ENCODE results near the gene PDIA6. TPM values are rescaled to one million over a fixed set of nuclear protein-coding genes. Genes with fewer than 3 reads are reported as not detected.

Gene PDIA6
- total RNA-seq, 1 experiment from 2014 or later = 271 TPM

DNA sequence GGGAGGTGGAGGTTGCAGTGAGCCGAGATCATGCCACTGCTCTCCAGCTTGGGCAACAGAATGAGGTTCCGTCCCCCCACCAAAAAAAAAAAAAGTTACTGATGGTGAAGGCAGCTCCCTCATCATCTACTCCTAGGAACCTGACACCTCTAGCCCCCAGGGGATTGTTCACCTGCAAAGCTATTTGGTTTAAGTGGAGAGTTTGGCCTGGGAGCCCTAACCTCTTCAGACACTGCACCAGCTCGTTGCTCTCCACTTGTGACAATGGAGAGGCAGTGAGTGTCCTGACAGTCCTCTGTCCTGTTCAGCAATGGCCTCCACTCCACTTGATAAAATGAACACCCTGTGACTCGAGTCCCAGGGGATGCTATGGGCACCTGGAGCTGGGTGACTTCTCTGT, 47.7 kb downstream of the PDIA6 start:
- in situ Hi-C loops (cut with HindIII; ENCODE audit: low pct_unique_long_range_greater_than_20kb, low sequenced_read_pairs) (no loop called here), intact Hi-C loops (cut with micrococcal nuclease; ENCODE audit: unreplicated experiment) (no loop called here)
- H3K4me1 ChIP-seq (ENCODE audit: control insufficient read depth, insufficient read depth, low read length) = no peaks in the 10 kb centered on the region
- H3K27ac ChIP-seq (ENCODE audit: low read length) = no peak overlapping the region
- BruUV-seq (replicated peaks) = no TSS peak
- H3K36me3 ChIP-seq (ENCODE audit: control insufficient read depth, insufficient read depth, low read length) = no peaks in the 10 kb centered on the region
- ChIA-PET POLR2A (no interaction called here), CTCF (interaction anchor here (0.5 to 0.7 kb wide), 2 partner anchors 41 to 68 kb away, joined by 3 to 4 read pairs; no protein-coding TSS in a partner anchor)
- H3K9me3 ChIP-seq (ENCODE audit: control insufficient read depth, insufficient read depth, low read depth, low read length) = no peaks in the 10 kb centered on the region
- no peaks in the 10 kb centered on the region for H3K27me3 ChIP-seq (ENCODE audit: control insufficient read depth, insufficient read depth, low read length)
- DNase-seq (ENCODE audit: low read depth, low spot score) (no peak), ATAC-seq (no peak)
- H3K4me3 ChIP-seq (ENCODE audit: low read depth in 2 of 2, low read length in 2 of 2) = no peak overlapping the region
- no peak for TF ChIP-seq TCF7L2 (IDR thresholded peaks at IDR 0.05; ENCODE audit: low read depth, low read length)
- TF ChIP-seq, protein P1, sequence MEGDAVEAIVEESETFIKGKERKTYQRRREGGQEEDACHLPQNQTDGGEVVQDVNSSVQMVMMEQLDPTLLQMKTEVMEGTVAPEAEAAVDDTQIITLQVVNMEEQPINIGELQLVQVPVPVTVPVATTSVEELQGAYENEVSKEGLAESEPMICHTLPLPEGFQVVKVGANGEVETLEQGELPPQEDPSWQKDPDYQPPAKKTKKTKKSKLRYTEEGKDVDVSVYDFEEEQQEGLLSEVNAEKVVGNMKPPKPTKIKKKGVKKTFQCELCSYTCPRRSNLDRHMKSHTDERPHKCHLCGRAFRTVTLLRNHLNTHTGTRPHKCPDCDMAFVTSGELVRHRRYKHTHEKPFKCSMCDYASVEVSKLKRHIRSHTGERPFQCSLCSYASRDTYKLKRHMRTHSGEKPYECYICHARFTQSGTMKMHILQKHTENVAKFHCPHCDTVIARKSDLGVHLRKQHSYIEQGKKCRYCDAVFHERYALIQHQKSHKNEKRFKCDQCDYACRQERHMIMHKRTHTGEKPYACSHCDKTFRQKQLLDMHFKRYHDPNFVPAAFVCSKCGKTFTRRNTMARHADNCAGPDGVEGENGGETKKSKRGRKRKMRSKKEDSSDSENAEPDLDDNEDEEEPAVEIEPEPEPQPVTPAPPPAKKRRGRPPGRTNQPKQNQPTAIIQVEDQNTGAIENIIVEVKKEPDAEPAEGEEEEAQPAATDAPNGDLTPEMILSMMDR (IDR thresholded peaks at IDR 0.05) = no peak
- no peak for TF ChIP-seq POLR2AphosphoS5 (IDR thresholded peaks at IDR 0.05; ENCODE audit: low read depth, low read length)
- no peak for TF ChIP-seq SIN3A (IDR thresholded peaks at IDR 0.05; ENCODE audit: borderline replicate concordance, insufficient read depth, low read depth, low read length)
- TF ChIP-seq, protein P2, sequence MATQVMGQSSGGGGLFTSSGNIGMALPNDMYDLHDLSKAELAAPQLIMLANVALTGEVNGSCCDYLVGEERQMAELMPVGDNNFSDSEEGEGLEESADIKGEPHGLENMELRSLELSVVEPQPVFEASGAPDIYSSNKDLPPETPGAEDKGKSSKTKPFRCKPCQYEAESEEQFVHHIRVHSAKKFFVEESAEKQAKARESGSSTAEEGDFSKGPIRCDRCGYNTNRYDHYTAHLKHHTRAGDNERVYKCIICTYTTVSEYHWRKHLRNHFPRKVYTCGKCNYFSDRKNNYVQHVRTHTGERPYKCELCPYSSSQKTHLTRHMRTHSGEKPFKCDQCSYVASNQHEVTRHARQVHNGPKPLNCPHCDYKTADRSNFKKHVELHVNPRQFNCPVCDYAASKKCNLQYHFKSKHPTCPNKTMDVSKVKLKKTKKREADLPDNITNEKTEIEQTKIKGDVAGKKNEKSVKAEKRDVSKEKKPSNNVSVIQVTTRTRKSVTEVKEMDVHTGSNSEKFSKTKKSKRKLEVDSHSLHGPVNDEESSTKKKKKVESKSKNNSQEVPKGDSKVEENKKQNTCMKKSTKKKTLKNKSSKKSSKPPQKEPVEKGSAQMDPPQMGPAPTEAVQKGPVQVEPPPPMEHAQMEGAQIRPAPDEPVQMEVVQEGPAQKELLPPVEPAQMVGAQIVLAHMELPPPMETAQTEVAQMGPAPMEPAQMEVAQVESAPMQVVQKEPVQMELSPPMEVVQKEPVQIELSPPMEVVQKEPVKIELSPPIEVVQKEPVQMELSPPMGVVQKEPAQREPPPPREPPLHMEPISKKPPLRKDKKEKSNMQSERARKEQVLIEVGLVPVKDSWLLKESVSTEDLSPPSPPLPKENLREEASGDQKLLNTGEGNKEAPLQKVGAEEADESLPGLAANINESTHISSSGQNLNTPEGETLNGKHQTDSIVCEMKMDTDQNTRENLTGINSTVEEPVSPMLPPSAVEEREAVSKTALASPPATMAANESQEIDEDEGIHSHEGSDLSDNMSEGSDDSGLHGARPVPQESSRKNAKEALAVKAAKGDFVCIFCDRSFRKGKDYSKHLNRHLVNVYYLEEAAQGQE (IDR thresholded peaks at IDR 0.05; ENCODE audit: insufficient read depth in 1 of 2, low read depth in 2 of 2, low read length in 1 of 2) = no peak

DNA sequence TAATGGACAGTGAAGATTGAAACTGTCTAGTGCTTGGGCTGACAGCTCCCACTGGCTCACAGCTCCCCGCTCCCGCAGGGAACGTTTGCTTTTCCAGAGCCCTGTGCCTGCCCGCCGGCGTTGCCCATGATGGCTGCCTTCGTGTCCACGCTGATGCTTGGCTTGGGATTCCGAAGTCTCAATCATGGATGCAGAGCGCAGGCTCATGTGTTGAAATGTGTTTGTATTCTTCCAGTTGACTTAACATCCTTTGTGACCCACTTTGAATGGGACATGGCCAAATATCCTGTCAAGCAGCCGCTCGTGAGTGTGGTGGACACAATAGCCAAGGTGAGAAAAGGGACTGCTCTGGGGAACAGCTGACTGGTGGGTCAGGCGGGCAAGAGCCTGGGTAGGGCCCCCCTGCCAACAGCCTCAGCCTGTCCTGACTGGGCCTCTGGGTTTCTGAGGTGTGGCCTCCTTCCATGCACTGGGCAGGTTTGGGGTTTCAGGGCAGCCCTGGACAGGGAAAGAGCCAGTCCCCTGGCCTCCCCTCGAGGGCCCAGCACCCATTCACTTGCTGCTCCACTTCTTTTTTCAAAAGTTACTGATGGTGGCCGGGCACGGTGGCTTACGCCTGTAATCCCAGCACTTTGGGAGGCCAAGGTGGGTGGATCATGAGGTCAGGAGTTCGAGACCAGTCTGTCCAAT, 48.3 kb downstream of the PDIA6 start:
- H3K36me3 ChIP-seq (ENCODE audit: control insufficient read depth, insufficient read depth, low read length) = no peaks in the 10 kb centered on the region
- BruUV-seq (replicated peaks) = no TSS peak

More for the DNA sequence above, 48.3 kb downstream of the PDIA6 start:
- ATAC-seq (no peak), DNase-seq (ENCODE audit: low read depth, low spot score) (no peak)
- no peak overlapping the region for H3K27ac ChIP-seq (ENCODE audit: low read length)
- in situ Hi-C loops (cut with HindIII; ENCODE audit: low pct_unique_long_range_greater_than_20kb, low sequenced_read_pairs) = no loop called here
- ChIA-PET POLR2A (no interaction called here), CTCF (interaction anchor here (0.5 kb wide), 1 partner anchor 69 kb away, joined by 4 read pairs; no protein-coding TSS in a partner anchor)
- no peak overlapping the region for H3K4me3 ChIP-seq (ENCODE audit: low read depth in 2 of 2, low read length in 2 of 2)
- no peaks in the 10 kb centered on the region for H3K27me3 ChIP-seq (ENCODE audit: control insufficient read depth, insufficient read depth, low read length)
- H3K4me1 ChIP-seq (ENCODE audit: control insufficient read depth, insufficient read depth, low read length) = no peaks in the 10 kb centered on the region
- no peaks in the 10 kb centered on the region for H3K9me3 ChIP-seq (ENCODE audit: control insufficient read depth, insufficient read depth, low read depth, low read length)
- TF ChIP-seq SIN3A (IDR thresholded peaks at IDR 0.05; ENCODE audit: borderline replicate concordance, insufficient read depth, low read depth, low read length) = no peak
- TF ChIP-seq, protein P2 (IDR thresholded peaks at IDR 0.05; ENCODE audit: insufficient read depth in 1 of 2, low read depth in 2 of 2, low read length in 1 of 2) = no peak
- TF ChIP-seq, protein P1 (IDR thresholded peaks at IDR 0.05) = no peak
- TF ChIP-seq TCF7L2 (IDR thresholded peaks at IDR 0.05; ENCODE audit: low read depth, low read length) = no peak
- no peak for TF ChIP-seq POLR2AphosphoS5 (IDR thresholded peaks at IDR 0.05; ENCODE audit: low read depth, low read length)
- intact Hi-C loops (cut with micrococcal nuclease; ENCODE audit: unreplicated experiment) = no loop called here
